GM18870 (cell line): Measurements from ENCODE around the gene ACTR8.

ENCODE experiments used
- ATAC-seq: cut with Tn5 transposase; IDR thresholded peaks from one replicate; pipeline ENCODE4 v1.9.1; 2021; ENCODE audit warnings: moderate library complexity; ENCODE audit not compliant: unreplicated experiment

Gene ACTR8

DNA sequence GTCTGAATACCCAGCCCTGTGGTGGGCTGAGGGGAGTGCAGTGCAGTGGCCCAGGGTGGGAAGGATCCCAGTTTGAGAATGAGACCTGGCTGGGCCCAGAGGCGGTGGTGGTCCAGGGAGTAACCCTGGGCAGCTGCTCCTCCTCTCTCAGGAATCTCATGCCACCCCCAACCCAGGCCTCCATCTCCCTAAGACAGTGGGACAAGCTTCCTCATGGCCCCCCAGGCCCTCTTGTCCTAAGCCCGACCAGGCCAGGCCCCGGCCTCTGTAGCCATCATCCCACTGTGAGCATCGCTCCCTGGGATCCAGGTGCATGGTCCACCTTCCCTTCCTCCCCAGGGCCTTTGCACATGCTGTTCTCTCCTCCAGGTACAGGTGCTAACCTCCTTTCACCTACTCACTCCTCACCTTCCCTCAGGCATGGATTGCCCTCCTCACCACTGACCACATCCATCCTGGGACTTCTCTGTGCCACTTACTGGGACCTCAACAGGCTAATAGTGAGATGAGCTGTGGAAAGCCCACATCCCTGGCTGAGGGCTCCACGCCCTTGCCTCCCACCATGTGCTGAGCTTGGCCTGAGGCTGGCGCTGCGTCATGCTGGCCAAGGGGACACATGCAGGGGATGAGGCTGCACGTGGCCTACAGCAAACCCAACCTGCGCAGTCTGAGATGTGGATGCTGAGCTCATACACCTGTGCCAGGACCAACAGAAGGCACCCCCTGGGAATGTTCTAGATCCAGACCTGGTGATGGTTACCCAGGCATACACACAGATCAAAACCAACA is 45.7 kb downstream of the ACTR8 start:
- no peak for ATAC-seq

DNA sequence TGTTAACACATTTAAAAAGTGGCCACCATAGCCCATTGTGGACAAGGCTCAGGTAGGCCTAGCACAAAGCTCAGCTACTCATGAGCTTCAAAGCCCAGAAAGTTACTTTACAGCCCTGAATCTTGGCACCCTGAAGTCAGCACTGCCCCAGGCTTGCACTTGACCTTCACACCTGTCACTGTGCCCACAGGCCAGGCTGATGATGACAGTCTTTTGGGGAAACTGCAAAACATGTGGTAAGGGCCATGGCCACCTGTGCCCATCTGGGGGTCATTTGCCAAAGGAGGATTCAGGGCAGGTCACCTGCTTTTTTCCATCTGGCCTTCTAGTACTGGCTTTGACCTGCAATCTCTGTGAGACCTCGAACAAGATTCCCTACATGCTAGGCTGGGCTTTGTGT is 46.7 kb downstream of the ACTR8 start:
- no peak for ATAC-seq

DNA sequence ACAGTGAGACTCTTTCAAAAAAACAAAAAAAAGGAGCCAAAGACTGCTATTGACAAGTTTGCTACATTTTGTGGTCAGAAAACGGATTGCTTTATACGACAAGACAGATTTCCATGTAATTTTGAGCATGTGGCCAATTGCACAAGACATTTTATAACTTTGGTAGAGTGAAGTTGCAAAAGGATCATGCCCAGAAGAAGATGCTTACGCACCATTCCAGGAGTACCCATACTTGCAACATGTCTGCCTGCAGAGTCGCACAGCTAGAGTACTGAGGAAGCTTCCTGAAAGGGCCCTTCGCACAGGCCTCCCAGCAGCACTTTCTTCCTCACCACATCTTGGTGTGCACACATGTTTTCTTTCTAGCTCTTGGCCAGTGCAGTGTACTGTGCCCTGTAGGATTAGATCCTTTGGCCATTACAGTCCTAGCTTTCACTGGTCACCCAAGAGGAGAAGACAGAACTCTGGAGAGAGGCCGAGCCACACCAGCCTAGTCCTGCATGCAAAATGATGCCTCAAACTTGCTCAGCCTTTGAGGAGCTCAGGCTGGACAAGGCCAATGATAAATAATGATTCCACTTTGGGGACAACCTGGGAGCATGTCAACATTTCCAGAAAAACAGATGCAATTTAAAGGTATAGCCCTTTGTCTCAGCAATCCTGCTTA is 47.4 kb downstream of the ACTR8 start:
- ATAC-seq: no peak

DNA sequence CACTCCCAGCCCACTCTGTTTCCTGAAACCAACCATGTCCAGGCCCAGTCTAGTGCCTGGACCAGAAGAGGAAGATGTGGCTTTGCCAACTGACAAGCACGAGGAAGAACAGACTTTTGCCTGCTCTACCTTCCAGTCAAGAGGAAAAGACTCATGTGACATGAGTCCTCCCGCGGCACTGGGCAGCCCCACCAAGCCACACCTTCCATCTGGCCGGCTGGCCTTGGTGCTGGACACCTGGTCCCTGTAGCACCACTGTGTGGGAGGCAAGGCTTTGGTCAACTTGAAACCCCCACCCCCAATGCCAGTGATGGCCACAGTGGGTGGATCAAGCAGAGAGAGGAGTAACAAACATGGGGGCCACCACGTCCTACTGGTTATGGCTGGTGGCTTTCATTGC is 48.3 kb downstream of the ACTR8 start:
- ATAC-seq: no peak

DNA sequence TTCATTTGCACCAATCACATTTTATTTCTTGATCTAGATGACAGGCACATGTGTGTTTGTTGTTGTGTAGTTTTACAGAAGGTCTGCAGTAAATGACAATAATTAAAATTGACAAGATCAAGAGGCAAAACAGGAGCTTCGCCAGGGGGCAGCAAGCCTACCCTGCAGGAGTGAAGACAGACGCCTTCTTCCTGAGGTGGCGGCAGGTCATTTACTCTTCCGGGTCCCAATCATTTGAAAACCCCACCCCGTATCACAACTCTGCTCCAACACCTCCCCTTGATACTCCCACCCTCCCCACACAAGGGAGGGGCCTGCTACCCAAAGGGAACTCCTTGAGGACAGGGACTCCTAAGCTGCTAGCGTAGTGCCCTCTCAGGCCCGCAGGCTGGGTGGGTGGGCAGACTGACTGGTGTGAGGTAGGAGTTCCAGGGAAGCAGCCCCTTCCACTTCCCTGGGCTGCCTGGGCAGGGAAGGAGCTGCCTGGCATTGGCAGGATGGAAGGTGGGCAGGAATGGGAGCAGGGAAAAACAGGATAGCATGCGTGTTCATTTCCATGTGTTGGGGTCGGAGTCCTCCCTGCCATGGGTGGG is 48.8 kb downstream of the ACTR8 start:
- ATAC-seq: no peak

DNA sequence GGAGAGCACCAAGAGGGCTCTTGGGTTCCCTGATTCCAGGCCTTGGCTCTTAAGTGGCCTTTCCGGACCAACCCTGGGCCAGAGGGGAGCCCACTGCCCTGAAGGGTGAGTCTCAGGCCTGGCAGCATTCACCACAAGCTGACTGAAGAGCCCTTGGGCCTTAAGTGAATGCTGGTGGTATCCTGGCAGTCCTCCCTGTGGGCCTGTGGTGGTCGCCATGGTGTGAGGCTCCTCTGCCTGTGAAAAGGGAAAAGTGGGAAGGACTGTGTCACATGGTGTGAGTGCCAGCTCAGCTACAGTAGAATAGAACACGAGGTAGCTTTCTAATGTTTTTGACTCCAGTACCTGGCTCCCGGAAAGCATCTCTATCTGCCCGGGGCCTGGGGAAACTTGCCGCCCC is 51.0 kb downstream of the ACTR8 start:
- ATAC-seq: no peak

DNA sequence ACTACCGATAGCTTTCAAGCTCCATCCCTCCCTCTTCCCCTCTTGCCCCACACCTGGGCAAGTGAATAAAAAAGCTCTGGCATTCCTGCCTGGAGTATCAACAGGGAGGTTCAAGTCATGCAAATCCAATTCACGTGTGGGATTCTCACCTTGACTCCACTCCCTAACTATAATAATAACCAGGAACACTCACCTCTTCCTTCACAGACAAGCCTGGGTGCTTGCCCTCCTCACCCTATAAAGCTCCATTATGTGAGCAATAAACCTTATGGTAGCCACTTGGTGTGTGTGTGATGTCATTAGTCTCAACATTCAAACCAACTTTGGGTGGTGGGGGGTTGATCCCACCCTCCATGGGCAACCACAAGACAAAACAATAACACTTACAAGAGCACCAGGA is 52.3 kb downstream of the ACTR8 start:
- ATAC-seq: no peak

DNA sequence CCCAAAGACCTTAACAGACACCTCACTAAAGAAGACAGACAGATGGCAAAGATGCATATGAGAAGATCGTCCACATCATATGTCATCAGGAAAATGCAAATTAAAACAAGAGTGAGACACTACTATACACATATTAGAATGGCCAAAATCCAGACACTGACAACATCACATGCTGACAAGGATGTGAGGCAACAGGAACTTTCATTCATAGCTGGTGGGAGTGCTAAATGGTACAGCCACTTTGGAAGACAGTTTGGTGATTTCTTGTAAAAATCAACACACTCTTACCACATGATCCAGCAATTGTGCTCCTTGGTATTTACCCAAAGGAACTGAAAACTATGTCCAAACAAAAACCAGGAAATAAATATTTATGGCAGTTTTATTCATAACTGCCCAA is 53.4 kb downstream of the ACTR8 start:
- no peak for ATAC-seq

DNA sequence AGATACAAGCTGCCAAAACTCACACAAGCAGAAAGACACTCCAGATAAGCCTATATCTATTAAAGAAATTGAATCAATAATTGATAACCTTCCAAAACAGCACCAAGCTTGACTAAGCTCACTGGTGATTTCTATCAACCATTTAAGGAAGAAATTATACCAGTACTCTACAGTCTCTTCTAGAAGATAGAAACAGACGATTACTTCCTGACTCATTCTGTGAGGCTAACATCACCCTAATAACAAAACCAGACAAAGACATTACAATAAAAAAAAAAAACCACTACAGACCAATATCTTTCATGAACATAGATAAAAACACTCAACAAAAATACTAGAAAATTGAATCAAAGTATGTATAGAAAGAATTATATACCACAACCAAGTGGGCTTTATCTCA is 55.9 kb downstream of the ACTR8 start:
- ATAC-seq: no peak

DNA sequence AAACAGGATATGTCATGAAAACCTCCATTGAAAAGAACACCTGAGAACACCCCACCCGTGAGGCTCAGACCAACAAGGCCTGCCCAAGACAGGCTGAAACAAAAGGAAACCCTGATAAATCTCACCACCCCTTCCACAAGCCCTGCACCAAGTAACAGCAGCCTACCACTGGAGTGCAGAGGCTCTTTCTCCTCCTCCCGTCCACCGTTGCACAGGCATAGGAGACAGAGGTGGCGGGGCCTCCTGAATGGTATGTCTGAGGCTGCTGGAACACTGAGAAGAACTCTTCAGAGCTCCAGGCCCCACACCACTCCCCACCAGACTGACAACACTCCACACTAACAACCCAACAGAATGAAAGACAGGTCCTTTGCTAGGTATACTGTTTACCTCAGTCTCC is 57.2 kb downstream of the ACTR8 start:
- ATAC-seq: no peak

DNA sequence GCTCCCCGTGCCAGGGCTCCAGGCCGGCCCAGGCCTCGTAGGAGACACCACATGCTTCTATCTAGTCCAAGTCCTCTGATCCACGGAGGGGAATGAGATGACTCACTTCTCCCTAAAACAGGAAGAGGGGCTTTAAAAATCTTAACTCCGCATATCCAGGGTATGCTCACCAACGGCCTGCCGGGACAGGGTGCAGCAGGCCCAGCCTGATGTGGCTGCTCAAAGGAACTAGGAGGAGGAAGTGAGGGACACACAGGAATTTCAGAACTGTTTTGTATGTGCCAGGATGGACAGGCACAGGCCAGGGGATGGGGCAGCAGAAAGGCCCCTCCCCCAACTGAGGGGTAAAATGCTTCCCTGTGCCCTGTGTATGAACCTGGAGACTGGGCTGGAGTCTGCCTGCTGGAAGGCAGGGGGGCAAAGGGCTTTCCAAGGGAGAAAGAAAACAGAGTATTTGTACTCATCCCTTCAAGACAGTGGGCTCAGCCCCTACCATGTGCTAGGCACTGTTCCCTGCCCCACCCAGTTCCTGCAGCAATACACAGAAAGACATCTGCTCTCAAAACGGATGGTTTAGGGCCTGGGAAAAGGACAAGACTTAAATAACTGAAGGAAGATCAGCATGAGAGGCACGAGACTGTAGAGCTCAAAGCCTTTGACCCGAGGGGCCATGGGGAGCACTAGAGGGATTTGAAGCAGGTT is 57.8 kb downstream of the ACTR8 start:
- no peak for ATAC-seq

DNA sequence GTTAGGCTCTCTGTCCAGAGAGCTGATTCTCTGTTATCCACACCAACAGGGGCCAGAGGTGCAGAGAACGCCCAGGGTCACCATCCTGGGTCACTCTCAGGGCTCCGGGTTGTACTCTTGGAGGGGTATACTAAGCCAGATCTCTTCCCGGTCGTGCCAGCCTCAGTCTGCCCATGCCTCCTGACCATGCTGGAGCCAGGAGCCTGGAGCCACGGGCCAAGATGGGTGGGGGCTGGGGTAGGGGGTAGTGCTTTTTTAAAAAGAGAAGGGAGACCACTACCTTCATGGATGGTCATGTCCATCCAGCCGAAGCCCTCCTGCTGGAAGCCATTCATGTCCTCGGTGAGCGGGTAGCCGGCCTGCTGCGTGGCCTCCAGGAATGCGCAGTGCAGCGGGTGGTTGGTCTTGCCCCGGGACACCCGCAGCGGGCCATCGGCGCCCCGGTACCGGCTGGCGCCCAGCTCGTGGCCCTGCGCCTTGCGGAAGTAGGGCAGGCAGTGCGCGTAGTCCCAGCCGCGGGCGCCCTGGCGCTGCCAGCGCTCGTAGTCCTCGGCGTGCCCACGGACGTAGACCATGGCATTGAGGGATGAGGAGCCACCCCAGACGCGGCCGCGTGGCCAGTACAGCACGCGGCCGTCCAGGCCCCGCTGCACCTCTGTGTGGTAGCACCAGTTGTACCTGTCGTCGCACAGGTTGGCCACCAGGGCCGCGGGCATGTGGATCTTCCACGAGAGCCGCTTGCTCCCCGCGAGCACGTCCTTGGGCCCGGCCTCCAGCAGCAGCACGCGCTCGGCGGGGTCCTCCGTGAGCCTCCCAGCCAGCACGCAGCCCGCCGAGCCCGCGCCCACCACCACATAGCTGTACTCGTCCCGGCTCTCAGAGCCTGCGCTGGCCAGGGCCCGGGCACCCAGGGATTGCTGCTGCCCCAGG is 58.7 kb downstream of the ACTR8 start:
- no peak for ATAC-seq

DNA sequence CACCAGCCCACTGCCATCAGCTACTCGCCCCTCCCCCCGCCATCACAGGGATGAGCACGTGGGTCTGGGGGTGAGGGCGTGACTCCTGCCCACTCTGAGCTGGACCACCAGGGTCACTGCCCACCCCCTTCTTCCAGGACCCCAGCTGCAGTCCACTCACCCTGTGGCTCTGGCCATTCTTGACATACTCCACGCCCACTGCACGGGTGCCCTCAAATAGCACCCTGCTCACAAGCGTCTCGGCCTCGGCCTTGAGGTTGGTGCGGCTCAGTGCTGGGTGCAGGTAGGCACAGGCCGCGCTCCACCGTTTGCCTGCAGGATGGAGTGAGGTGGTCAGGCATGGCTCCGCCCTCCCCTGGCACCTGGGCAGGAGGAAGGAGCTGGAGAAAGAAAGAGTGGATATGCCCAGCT is 59.6 kb downstream of the ACTR8 start:
- ATAC-seq: no peak

DNA sequence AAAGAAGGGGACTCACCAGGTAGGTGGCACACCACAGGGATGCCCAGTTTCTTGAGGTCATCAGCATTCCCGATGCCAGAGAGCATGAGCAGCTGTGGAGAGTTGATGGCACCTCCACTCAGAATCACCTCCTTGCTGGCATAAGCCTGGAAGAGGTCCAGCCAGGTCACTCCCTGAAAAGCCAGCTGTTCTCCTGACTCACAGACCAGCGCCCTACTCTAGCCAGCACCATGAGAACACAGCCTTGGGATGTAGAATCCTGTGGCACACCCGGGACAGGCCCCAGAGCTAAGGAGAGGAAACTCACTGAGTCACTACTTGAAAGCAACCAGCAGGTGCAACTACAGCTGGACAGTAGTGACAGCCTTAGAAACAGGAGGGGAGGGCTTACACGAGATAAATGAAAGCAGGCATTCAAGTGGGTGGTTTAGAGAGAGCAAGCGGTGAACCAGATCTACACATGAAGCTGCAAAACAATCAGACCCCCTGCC is 60.3 kb downstream of the ACTR8 start:
- no peak for ATAC-seq

DNA sequence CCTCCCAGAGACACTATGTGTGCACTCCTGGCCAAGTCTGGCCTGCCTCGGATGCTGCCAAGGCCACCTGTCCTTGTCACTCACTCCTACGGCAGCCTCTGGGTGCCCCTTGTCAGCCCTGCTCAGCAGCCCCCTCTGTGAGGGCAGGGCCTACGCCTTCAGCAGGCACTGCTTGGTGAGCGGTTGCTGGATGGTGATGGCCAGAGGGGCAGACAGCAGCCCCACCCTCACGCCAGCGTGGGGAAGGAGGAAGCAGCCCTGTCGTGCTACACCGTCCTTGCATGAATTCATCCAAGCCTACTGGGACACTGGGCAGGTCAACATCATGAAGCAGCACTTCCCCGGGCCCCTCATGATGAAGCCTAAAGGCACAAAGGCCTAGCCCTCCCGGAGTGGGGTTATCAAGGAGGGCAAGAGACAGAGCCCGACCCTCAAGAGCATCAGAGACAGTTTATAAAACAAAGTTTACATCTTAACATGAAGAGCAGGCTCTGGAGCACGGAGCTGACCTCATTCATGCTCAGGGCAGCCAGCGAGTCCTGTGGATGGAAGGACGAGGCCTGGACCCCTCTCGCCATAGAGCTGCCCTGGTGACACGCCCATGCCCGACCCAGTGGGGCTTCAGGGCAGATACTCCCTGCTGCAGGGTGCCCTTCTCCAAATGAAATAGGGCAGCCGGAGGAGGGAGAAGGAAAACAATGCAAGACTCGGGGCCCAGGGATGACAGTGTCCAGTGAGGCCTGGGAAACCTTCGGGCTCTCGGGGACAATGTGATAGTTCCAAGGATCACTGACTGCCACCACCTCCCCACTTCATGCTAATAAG is 61.0 kb downstream of the ACTR8 start:
- no peak for ATAC-seq

DNA sequence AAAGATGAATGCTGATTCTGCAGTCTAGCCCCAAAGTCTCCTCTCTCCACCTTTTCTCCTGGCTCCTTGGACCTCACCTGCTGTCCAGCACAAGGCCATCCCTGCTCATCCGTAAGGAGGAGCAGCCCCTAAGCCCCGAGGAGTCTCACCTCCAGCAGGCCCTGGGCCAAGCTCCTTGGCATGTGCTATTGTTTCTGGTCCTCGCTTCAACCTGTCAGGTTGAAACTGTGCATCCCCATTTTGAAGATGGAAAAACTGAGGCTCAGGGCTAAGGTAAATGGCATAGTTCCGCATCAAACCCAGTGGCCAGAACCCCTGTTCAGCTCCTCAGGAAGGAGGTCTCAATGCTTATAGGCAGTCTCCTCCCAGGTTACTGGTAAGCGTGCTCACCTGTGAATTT is 61.9 kb downstream of the ACTR8 start:
- ATAC-seq: no peak

DNA sequence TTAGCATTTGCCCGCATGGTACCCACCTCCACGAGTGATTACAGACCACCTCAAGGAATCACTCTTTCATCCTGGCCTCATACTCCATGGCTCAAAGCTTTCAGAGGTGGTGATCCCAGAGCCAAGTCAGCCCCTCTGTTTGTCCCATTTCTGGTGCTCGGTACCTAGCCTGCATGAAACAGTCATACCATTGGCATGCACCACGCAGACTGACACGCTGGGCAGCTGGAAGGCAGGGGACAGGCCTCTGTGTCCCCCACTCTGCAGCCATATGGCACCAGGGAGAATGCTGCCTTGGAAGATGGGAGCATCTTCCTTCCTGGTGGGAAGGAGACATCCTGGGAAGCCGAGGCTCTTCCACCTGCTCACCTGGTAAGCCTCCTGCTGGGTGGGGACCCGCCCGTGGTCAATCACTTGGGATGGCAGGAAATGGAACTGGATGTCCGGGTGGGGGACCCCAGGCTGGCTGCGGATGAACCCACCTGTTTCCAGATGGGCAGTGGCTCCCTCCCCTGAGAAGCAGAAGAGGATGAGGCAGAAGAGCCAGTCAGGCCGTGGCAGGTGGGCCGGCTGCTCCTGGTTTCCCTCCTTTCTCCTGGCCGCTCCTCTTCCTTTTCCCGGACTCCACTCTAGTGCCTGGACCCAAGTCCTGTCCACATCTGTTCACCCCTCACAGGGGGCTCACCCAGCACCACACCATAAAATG is 62.6 kb downstream of the ACTR8 start:
- no peak for ATAC-seq

DNA sequence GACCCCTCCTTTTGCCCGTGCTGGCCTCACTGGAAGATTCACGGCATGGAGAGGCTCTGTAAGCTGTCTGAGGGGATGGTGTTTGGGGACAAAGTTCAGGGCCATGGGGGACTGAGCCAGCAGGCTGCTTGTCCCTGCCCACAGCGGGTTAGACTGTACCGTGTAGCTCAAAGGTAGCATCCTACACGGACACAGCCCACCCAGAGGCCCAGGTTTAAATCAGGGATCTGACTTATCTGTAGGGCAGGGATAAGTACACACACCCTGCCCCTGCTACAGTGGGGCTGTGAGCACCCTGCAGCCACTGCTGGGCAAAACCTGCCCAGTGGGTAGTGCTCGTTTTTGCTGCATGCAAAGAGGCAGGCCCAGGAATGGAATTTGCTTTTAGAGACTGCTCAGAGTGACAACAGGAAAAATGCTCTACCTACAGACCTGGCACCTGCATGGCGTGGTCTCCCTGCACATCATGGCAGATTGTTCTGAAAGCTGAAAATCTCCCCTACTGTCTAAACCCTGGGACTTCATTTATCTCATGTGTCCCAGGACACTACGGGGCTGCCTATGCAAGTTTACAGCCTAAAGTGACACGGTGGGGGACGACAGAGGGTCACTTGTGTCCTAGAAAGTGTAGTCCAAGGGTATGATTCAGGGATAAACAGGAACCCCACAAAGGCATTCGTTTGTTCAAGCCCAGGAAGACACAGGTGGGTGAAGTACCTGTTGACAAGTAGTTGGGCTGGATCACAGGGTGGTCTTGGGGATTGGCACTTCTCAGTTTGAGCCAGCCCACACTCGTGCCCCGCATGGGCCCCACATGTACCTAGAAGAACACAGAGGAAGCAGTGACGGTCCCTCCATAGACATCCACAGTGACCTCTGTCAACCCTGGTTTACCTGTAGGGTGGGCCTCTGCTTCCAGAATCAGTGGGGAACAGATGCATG is 63.5 kb downstream of the ACTR8 start:
- no peak for ATAC-seq
